BLaER1 (cell line): Measurements from ENCODE around the gene AMHR2.

Source experiments
- H3K27ac ChIP-seq: shearing (Covaris generic); formaldehyde crosslinking; 2 replicates; pipeline ENCODE4 v1.8.1; 2022
- H3K27me3 ChIP-seq: shearing (Covaris generic); formaldehyde crosslinking; 2 replicates; pipeline ENCODE4 v1.8.1; 2022
- H3K36me3 ChIP-seq: shearing (Covaris generic); formaldehyde crosslinking; 2 replicates; pipeline ENCODE4 v1.8.1; 2022
- H3K4me1 ChIP-seq: shearing (Covaris generic); formaldehyde crosslinking; 2 replicates; pipeline ENCODE4 v1.8.1; 2022
- H3K4me2 ChIP-seq: shearing (Covaris generic); formaldehyde crosslinking; 2 replicates; pipeline ENCODE4 v1.8.1; 2022
- H3K4me3 ChIP-seq: shearing (Covaris generic); formaldehyde crosslinking; 2 replicates; pipeline ENCODE4 v1.8.1; 2022
- H3K9ac ChIP-seq: shearing (Covaris generic); formaldehyde crosslinking; 2 replicates; pipeline ENCODE4 v1.8.1; 2022
- H3K9me3 ChIP-seq: shearing (Covaris generic); formaldehyde crosslinking; 2 replicates; pipeline ENCODE4 v1.8.1; 2022
- H4K20me1 ChIP-seq: shearing (Covaris generic); formaldehyde crosslinking; 2 replicates; pipeline ENCODE4 v1.8.1; 2022
- Cebpa-rat ChIP-seq: shearing (Covaris generic); IDR thresholded peaks from 2 replicates; pipeline ENCODE4 v1.8.1; 2022

Gene AMHR2

DNA sequence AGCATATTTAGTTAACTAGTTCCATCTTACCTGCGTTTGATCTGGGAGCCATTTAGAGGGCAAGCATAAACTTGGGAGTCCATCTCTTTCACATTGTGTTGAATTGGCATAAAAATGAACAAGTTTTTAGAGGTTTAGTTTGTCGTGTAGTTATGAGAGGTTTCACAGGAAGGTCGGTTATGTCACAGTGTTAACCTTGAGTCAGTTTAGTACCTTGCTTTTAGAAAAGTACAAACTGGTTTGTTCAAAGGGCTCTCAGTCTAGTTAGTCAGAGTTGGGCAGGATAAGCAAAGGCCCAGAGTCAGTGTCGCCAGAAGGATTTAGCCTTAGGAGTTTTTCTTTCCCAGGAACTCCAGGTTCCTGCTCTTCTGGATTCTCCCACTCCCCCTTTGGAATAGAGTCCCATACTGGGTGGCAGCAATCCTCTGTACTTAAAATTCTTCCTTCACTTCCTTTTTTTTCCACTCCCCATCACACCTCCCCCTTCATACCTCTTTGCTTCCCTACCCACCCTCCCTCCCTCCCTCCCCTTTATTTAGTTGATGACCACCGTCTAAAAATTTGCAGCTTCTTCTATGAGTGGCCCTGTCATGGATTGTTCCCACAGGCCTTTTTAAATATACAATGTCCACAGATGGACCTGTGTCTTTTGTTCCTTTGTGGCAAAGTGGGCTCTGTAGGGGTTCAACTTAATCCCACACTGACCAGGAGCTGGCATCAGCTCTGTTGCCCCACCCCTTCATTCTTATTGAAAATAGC is 40.3 kb downstream of the AMHR2 start:
- Histone ChIP-seq H3K9me3 (no peaks in the 10 kb centered on the region), H3K9ac (no peak overlapping the region), H3K27me3 (no peaks in the 10 kb centered on the region), H3K4me3 (no peak overlapping the region), H3K4me2 (no peak overlapping the region), H3K36me3 (peaks cover 99% of the 10 kb centered on the region), H3K4me1 (no peaks in the 10 kb centered on the region), H4K20me1 (peaks cover 100% of the 10 kb centered on the region), H3K27ac (no peak overlapping the region)
- no peak for TF ChIP-seq Cebpa-rat

DNA sequence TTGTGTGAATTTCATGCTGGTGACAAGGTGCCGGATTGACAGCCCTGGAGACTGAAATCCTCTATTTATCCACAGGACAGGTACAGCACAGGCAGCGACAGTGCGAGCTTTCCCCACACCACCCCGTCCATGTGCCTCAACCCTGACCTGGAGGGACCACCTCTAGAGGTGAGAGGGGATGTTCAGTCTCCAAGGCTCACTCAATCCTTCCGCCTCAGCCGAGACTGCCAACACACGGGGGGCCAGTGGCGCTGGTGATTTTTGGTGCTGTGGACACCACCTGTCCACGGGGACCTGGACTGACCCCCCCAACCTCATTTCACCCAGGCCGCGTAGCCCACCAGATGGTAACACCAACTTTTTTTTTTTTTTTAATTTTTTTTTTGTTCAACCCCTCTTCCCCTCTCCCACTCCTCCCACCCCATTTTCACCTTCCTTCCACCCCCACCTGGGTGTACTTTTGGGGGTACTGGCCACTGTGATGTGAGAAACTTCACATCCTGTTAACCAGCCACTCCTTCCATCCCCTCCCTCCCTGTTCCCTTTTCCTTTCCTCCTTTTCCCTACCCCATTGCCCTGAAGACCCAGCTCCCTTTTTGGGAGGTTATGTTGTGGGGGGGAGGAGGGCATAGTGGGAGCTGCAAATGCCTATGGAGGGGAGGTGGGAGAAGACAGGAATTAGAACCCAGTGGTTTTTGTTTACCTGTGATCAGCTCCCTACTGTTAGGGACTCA is 41.2 kb downstream of the AMHR2 start:
- Histone ChIP-seq H3K27me3 (no peaks in the 10 kb centered on the region), H3K27ac (no peak overlapping the region), H3K4me2 (no peak overlapping the region), H3K4me3 (no peak overlapping the region), H3K9ac (no peak overlapping the region), H3K36me3 (peaks cover 99% of the 10 kb centered on the region), H4K20me1 (peaks cover 100% of the 10 kb centered on the region), H3K9me3 (no peaks in the 10 kb centered on the region), H3K4me1 (no peaks in the 10 kb centered on the region)
- no peak for TF ChIP-seq Cebpa-rat

DNA sequence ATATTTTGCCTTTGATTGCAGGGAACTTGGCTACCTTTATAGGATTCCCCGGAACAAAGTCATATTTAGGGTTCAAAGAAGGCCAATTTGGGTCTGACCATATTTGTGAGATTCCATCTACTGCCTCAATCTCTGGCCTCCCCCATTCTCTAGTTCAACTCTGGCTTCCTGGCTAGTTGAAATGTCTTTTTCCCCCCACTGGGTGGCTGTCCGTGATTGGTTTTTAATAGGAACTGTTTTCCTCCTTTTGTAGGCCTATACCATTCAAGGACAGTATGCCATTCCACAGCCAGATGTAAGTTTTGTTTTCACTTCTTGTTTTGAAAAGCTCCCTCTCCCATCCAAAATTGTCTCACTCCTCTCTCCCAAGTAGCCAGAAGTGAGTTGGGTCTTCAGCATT is 42.0 kb downstream of the AMHR2 start:
- Histone ChIP-seq H3K4me2 (no peak overlapping the region), H3K27me3 (no peaks in the 10 kb centered on the region), H3K4me3 (no peak overlapping the region), H3K9me3 (no peaks in the 10 kb centered on the region), H3K9ac (no peak overlapping the region), H4K20me1 (peaks cover 100% of the 10 kb centered on the region), H3K4me1 (no peaks in the 10 kb centered on the region), H3K36me3 (peaks cover 99% of the 10 kb centered on the region), H3K27ac (no peak overlapping the region)
- TF ChIP-seq Cebpa-rat: no peak

DNA sequence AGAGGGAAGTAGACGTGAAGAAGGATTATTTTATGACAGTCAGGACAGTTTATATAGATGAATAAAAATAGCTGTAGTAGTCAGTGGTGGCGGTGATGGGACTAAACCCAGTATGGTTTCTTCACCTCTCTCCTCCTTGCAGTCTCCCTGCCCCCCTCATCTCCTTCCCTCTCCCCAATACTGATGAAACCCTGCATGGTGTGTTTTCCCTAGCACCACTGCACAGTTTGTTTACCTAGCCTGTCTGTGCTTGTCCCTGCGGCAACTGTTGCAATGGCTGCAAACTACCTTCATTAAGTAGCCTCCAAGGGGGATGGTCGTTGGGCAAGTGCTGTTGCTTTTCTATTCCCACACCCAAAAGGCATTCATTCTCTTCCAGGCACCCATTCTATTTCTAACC is 43.0 kb downstream of the AMHR2 start:
- Histone ChIP-seq H4K20me1 (peaks cover 99% of the 10 kb centered on the region), H3K4me1 (no peaks in the 10 kb centered on the region), H3K4me3 (no peak overlapping the region), H3K36me3 (peaks cover 98% of the 10 kb centered on the region), H3K4me2 (no peak overlapping the region), H3K9me3 (no peaks in the 10 kb centered on the region), H3K27me3 (no peaks in the 10 kb centered on the region), H3K27ac (no peak overlapping the region), H3K9ac (no peak overlapping the region)
- no peak for TF ChIP-seq Cebpa-rat

DNA sequence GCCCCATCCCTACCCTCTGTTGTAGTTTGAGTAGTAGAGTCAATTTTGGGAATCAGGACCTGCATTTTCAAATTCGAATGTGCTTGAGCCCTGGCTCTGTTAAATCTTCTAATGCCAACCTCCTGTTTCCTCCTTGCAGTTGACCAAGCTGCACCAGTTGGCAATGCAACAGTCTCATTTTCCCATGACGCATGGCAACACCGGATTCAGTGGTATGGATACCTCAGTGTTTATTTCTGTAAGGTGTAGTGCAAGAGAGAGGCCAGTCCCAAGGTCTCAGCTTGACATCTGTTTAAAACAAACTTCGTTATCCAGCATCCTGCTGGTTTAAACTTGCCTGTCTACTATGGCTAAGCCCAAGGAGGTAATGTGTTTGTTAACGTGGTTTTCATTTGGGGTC is 43.4 kb downstream of the AMHR2 start:
- H3K27me3 ChIP-seq: no peaks in the 10 kb centered on the region
- no peaks in the 10 kb centered on the region for H3K4me1 ChIP-seq
- H3K9ac ChIP-seq: no peak overlapping the region
- no peak overlapping the region for H3K27ac ChIP-seq
- peaks cover 98% of the 10 kb centered on the region for H3K36me3 ChIP-seq
- no peak overlapping the region for H3K4me2 ChIP-seq
- H3K4me3 ChIP-seq: no peak overlapping the region
- H3K9me3 ChIP-seq: no peaks in the 10 kb centered on the region
- peaks cover 99% of the 10 kb centered on the region for H4K20me1 ChIP-seq
- TF ChIP-seq Cebpa-rat: no peak

DNA sequence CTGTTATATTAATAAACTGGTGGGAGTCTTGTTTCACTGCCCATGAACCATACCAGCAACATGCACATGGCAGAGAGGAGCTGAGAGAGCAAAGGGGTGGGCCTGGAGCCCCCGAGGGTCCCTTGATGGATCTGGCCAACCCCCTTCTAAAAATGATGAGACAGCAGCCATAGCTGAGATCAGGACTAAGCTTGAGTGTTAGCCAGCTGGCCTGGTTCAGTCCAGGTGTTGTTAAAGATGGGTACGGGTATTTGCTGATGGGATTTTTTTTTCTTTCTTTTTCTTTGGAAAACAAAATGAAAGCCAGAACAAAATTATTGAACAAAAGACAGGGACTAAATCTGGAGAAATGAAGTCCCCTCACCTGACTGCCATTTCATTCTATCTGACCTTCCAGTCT is 44.2 kb downstream of the AMHR2 start:
- Histone ChIP-seq H3K4me3 (no peak overlapping the region), H3K4me1 (no peaks in the 10 kb centered on the region), H3K36me3 (peaks cover 98% of the 10 kb centered on the region), H3K27me3 (no peaks in the 10 kb centered on the region), H3K9me3 (no peaks in the 10 kb centered on the region), H4K20me1 (peaks cover 99% of the 10 kb centered on the region), H3K27ac (no peak overlapping the region), H3K9ac (no peak overlapping the region), H3K4me2 (no peak overlapping the region)
- TF ChIP-seq Cebpa-rat: no peak

DNA sequence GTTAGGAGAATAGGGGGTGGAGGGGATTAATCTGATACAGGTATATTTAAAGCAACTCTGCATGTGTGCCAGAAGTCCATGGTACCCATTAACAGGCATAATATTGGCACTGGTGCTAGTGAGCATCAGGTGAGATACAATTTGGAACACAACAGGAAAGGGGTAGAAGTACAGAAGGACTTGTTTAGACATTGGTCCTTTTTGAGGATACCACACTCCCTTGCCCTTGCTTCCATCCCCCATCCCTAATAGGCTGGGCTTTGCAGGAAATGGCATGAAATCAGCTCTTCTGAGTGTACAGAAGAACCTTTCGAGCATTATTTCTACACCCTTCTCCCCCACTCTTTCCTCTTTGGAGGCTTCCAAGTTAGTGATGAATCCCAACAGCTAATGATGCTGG is 44.6 kb downstream of the AMHR2 start:
- Histone ChIP-seq H3K27ac (no peak overlapping the region), H3K27me3 (no peaks in the 10 kb centered on the region), H4K20me1 (peaks cover 99% of the 10 kb centered on the region), H3K36me3 (peaks cover 98% of the 10 kb centered on the region), H3K4me1 (no peaks in the 10 kb centered on the region), H3K9me3 (no peaks in the 10 kb centered on the region), H3K4me3 (no peak overlapping the region), H3K9ac (no peak overlapping the region; the same call in 1 of the 2 replicates), H3K4me2 (no peak overlapping the region)
- TF ChIP-seq Cebpa-rat: no peak

DNA sequence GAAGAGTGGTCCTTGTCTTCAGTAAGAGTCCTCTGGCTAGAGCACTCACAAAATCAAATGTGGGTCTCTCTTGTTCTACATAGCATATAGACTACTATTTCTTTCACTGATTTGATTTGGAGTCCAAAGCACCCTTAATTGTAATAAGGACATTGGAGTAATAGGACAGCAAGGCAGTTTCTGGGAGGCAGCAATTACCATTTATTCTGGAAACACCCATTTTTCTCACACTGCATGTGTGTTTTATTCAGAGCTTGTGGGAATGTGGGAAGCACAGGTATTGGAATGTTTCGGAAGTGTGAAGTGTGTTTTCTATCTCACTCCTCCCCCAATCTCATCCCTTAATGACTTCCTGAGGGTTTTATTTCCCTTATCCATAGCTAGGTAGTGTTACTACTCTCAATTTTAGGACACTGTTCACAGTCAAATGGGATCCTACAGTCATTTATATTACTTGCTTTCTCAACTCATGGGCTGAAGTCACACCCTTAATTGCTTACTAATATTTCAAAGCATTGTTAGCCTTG is 48.5 kb downstream of the AMHR2 start:
- Histone ChIP-seq H3K36me3 (peaks cover 99% of the 10 kb centered on the region), H3K9ac (no peak overlapping the region), H3K27me3 (no peaks in the 10 kb centered on the region), H4K20me1 (peaks cover 99% of the 10 kb centered on the region), H3K4me2 (no peak overlapping the region), H3K9me3 (no peaks in the 10 kb centered on the region), H3K4me1 (no peaks in the 10 kb centered on the region), H3K4me3 (no peak overlapping the region), H3K27ac (no peak overlapping the region)
- TF ChIP-seq Cebpa-rat: no peak

DNA sequence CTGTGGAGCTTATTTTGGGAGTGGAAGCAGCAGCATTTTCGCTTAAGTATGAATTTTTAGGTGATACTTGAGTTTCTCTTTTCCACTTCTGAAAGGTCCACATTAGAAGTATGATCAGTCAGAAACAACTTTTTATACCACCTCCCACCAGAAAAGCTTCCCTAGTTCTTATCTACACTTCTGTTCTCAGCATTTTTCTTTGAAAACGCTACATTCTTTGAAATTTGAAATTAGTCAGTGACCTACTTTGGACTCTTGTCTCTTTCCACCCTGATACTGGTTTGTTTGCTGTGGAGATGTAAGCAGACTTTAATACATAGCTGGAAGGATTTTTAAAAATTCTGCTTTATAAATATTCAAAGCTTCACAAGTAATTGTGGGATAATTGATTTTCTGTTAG is 50.4 kb downstream of the AMHR2 start:
- Histone ChIP-seq H3K9ac (peak overlapping the region; percentile 25; the same call in 1 of the 2 replicates), H3K27me3 (no peaks in the 10 kb centered on the region), H3K4me1 (no peaks in the 10 kb centered on the region), H3K4me3 (no peak overlapping the region), H4K20me1 (peaks cover 99% of the 10 kb centered on the region), H3K36me3 (peaks cover 99% of the 10 kb centered on the region), H3K27ac (no peak overlapping the region), H3K9me3 (no peaks in the 10 kb centered on the region), H3K4me2 (no peak overlapping the region)
- TF ChIP-seq Cebpa-rat: no peak

DNA sequence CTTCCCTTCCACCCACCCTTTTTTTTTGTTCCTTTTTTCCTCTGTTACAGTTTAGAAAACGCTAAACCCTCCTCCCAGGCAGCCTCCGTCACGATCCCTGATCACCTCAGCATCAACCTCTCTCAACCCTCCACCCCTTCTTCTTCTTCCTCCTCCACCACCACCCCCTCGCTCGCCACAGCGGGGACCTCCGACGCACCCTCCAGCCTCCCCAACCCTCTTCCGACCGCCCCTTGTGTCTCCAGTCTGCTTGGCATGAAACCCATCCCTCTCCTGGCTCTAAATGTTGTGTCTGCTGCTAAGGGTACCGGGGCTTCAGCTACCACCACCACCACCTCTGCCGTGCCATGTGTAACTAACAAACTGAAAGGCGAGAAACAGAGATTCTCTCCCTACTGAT is 51.2 kb downstream of the AMHR2 start:
- Histone ChIP-seq H3K27me3 (no peaks in the 10 kb centered on the region), H3K9ac (peak overlapping the region; percentile 25; the same call in 1 of the 2 replicates), H4K20me1 (peaks cover 99% of the 10 kb centered on the region), H3K4me1 (no peaks in the 10 kb centered on the region), H3K4me2 (no peak overlapping the region), H3K9me3 (no peaks in the 10 kb centered on the region), H3K4me3 (no peak overlapping the region), H3K36me3 (peaks cover 99% of the 10 kb centered on the region), H3K27ac (no peak overlapping the region)
- TF ChIP-seq Cebpa-rat: no peak
